K562 (cell line): ENCODE data around the gene VWA8. TPM values are rescaled to one million over a fixed set of nuclear protein-coding genes. Genes with fewer than 3 reads are reported as not detected.

Experiments
- ATAC-seq: fragments of 200-7000 bp; cut with Tn5 transposase; 3 replicates; pipeline ENCODE4 v1.9.1; 2020; ENCODE audit warnings: moderate library complexity
- BruUV-seq: library from RNA; stranded (reverse); fragments of 400-500 nt; replicated peaks from 2 replicates; lab custom pipeline; 2021; lab: Mats Ljungman, UMichigan
- CTCF ChIA-PET: fragments of 300-600 bp; formaldehyde crosslinking; extraction: SDS; loops from one replicate; lab custom pipeline; 2021; ENCODE audit warnings: low intra/inter-chr PET ratio; lab: Yijun Ruan, JAX
- POLR2A ChIA-PET: fragments of 300-600, 350-650 bp; sonication (Branson Sonifier 250); formaldehyde crosslinking; extraction: SDS; loops from one replicate; lab custom pipeline; 2021; ENCODE audit warnings: antibody characterized with exemption, inconsistent platforms; lab: Yijun Ruan, JAX
- DNase-seq, 4 experiments: peaks; one replicate each; pipeline versions ENCODE4 v3.0.0 to v3.0.0-alpha.2; 2011 to 2018; ENCODE audit warnings: low spot score in 3 of 4, mixed read lengths in 3 of 4; ENCODE audit errors: extremely low read depth in 1 of 4
- FAIRE-seq: peaks from 2 replicates; lab custom pipeline; 2011; peaks lifted over from hg19 to GRCh38; lab: Jason Lieb, UNC
- H2AFZ ChIP-seq: 2 replicates; pipeline ENCODE4 v1.6.0; 2011; ENCODE audit warnings: low read depth, low read length, control low read depth, inconsistent platforms
- H3K27ac ChIP-seq: fragments of 200-600 bp; 3 replicates; pipeline ENCODE4 v1.8.0; 2011; ENCODE audit warnings: low read depth, mild to moderate bottlenecking, control low read depth, inconsistent platforms, low read length, moderate library complexity, mixed read lengths; ENCODE audit errors: extremely low read depth
- H3K27me3 ChIP-seq, 2 experiments: fragments of 300-600 bp in 1 of 2; 2 replicates in 1 of 2; 3 replicates in 1 of 2; pipeline versions ENCODE4 v1.6.0 to v1.8.0; 2011; ENCODE audit warnings: inconsistent platforms in 2 of 2, low read length in 2 of 2, mild to moderate bottlenecking in 1 of 2, mixed read lengths in 1 of 2, moderate library complexity in 1 of 2; ENCODE audit not compliant: control insufficient read depth in 2 of 2, insufficient read depth in 2 of 2
- H3K36me3 ChIP-seq: fragments of 300-600 bp; 3 replicates; pipeline ENCODE4 v1.8.0; 2011; ENCODE audit warnings: mild to moderate bottlenecking, low read length, inconsistent platforms; ENCODE audit not compliant: control insufficient read depth, insufficient read depth
- H3K4me1 ChIP-seq, 2 experiments: fragments of 200-600 bp in 1 of 2; replicated peaks in 1 of 2; 2 replicates in 1 of 2; 3 replicates in 1 of 2; pipeline versions ENCODE4 v1.5.1 to v1.8.0; 2011; ENCODE audit warnings: inconsistent platforms in 2 of 2, low read length in 2 of 2, mild to moderate bottlenecking in 1 of 2, mixed read lengths in 1 of 2, moderate library complexity in 1 of 2; ENCODE audit not compliant: control insufficient read depth in 2 of 2, insufficient read depth in 2 of 2
- H3K4me2 ChIP-seq: 2 replicates; pipeline ENCODE4 v1.6.1; 2011; ENCODE audit warnings: low read length, control low read depth, inconsistent platforms, mixed read lengths; ENCODE audit not compliant: insufficient read depth
- H3K4me3 ChIP-seq: fragments of 200-600 bp; sonication (generic), shearing (Covaris generic); 2 replicates; pipeline ENCODE4 v1.5.1; 2016; ENCODE audit warnings: control low read depth, inconsistent platforms
- H3K79me2 ChIP-seq: fragments of 200-600 bp; 3 replicates; pipeline ENCODE4 v1.8.0; 2011; ENCODE audit warnings: low read length, inconsistent platforms; ENCODE audit not compliant: control insufficient read depth, insufficient read depth
- H3K9ac ChIP-seq, 2 experiments: 2 replicates each; pipeline versions ENCODE4 v1.6.0 to v1.6.1; 2011; ENCODE audit warnings: low read depth in 2 of 2, low read length in 2 of 2, control low read depth in 1 of 2, inconsistent platforms in 1 of 2, mild to moderate bottlenecking in 1 of 2, mixed read lengths in 1 of 2; ENCODE audit not compliant: insufficient read depth in 1 of 2
- H3K9me1 ChIP-seq: one replicate; pipeline ENCODE4 v1.6.0; 2011; ENCODE audit warnings: inconsistent platforms, mild to moderate bottlenecking, low read length, moderate library complexity; ENCODE audit not compliant: control insufficient read depth, insufficient read depth
- H3K9me3 ChIP-seq: replicated peaks from 2 replicates; pipeline ENCODE4 v1.5.1; 2011; ENCODE audit warnings: low read depth, low read length, inconsistent platforms; ENCODE audit not compliant: control insufficient read depth, insufficient read depth
- H4K20me1 ChIP-seq: replicated peaks from 2 replicates; pipeline ENCODE4 v1.6.1; 2011; ENCODE audit warnings: low read length, inconsistent platforms, mixed read lengths; ENCODE audit not compliant: control insufficient read depth, insufficient read depth
- ATF7 ChIP-seq: fragments of 450-650 bp; IDR thresholded peaks from 2 replicates; pipeline ENCODE4 v1.7.1; 2014; ENCODE audit warnings: mild to moderate bottlenecking, moderate library complexity
- CHCHD3 ChIP-seq: fragments of 250-450 bp; sonication (Bioruptor Pico); IDR thresholded peaks from 2 replicates; pipeline ENCODE4 v2.1.2; 2022; ENCODE audit warnings: mild to moderate bottlenecking
- HMGN3 ChIP-seq: IDR thresholded peaks from 2 replicates; pipeline ENCODE4 v1.6.1; 2011; ENCODE audit warnings: borderline replicate concordance, low read depth, mild to moderate bottlenecking, mixed read lengths, low read length; ENCODE audit not compliant: insufficient read length; ENCODE audit errors: extremely low read depth
- KAT8 ChIP-seq: fragments of 450-650 bp; IDR thresholded peaks from 2 replicates; pipeline ENCODE4 v1.6.1; 2016; ENCODE audit warnings: low read depth, mild to moderate bottlenecking
- MAFF ChIP-seq: IDR thresholded peaks from 2 replicates; pipeline ENCODE4 v1.6.1; 2012; ENCODE audit warnings: low read length, improper control_type of control experiment
- MCM3 ChIP-seq: fragments of 450-650 bp; IDR thresholded peaks from 2 replicates; pipeline ENCODE4 v1.6.1; 2016
- MCM7 ChIP-seq, 2 experiments: fragments of 450-650 bp; IDR thresholded peaks; 2 replicates each; pipeline ENCODE4 v1.6.1; 2016 to 2018
- MEIS2 ChIP-seq: fragments of 450-650 bp; IDR thresholded peaks from 2 replicates; pipeline ENCODE4 v1.6.1; 2014; ENCODE audit warnings: mild to moderate bottlenecking; ENCODE audit not compliant: partially characterized antibody
- NCOA1 ChIP-seq: fragments of 450-650 bp; IDR thresholded peaks from 2 replicates; pipeline ENCODE4 v1.6.1; 2016; ENCODE audit warnings: low read depth
- TSC22D4 ChIP-seq: fragments of 450-650 bp; IDR thresholded peaks from 2 replicates; pipeline ENCODE4 v1.6.1; 2016; ENCODE audit warnings: missing genetic modification characterization, missing biosample characterization, control low read depth
- ZBTB7A ChIP-seq: IDR thresholded peaks from 2 replicates; pipeline ENCODE4 v1.6.1; 2011; ENCODE audit warnings: low read depth, mild to moderate bottlenecking, low read length, moderate library complexity, borderline replicate concordance; ENCODE audit not compliant: control insufficient read depth
- ZNF778 ChIP-seq: fragments of 450-650 bp; formaldehyde crosslinking; IDR thresholded peaks from 2 replicates; pipeline ENCODE4 v1.4.0; 2020; ENCODE audit warnings: mild to moderate bottlenecking, moderate library complexity
- WGBS: fragments of 100-300 bp; shearing (Covaris generic); methylation state at CpG from one replicate; pipeline ENCODE4 v1.1.6; 2016; ENCODE audit warnings: low coverage, mixed read lengths; ENCODE audit not compliant: insufficient coverage; ENCODE audit errors: missing lambda C conversion rate; 5-methylcytosine and 5-hydroxymethylcytosine counted together
- in situ Hi-C: fragments of 300-500 bp; cut with MboI; formaldehyde crosslinking; loops from 4 replicates; pipeline ENCODE4 v1.15.0; 2018; ENCODE audit warnings: inconsistent platforms, mixed read lengths
- intact Hi-C: fragments of 100-400 bp; cut with micrococcal nuclease; formaldehyde crosslinking; loops from 2 replicates; pipeline ENCODE4 v1.14.2; 2022
- polyA plus RNA-seq, 8 experiments: library from polyadenylated mRNA; depleted of rRNA in 4 of 8; stranded (reverse) in 5 of 8; unstranded in 3 of 8; fragments of >200 nt; fragmentation: Nextera tagmentation in 2 of 8; fragmentation: Illumina TruSeq in 1 of 8; extraction: Ambion mirVana in 2 of 8; extraction: Trizol in 1 of 8; gene quantifications; 2 replicates each; pipeline versions ENCODE4 v1.2.1 to v1.2.3, GENCODE V29; 2011 to 2014; ENCODE audit warnings: inconsistent platforms in 1 of 8, missing spikeins in 1 of 8
- total RNA-seq, 7 experiments: library from RNA; depleted of rRNA in 6 of 7; stranded (reverse); fragments of >200 nt in 6 of 7; fragmentation: Illumina TruSeq in 2 of 7; extraction: Trizol in 2 of 7; gene quantifications; 2 replicates each; pipeline versions ENCODE4 v1.2.1 to v1.2.3, GENCODE V29; 2011 to 2021; ENCODE audit warnings: low replicate concordance in 1 of 7
- TF ChIP-seq, protein P1 (sequence below): fragments of 450-650 bp; formaldehyde crosslinking; IDR thresholded peaks from 2 replicates; pipeline ENCODE4 v1.4.0; 2020; ENCODE audit warnings: mild to moderate bottlenecking, moderate library complexity
- TF ChIP-seq, protein P2 (sequence below): fragments of 250-450 bp; sonication (Bioruptor Pico); IDR thresholded peaks from 2 replicates; pipeline ENCODE4 v1.4.0; 2020; ENCODE audit warnings: borderline replicate concordance
- TF ChIP-seq, protein P3 (sequence below): sonication (generic); formaldehyde crosslinking; IDR thresholded peaks from 2 replicates; pipeline ENCODE4 v1.8.1; 2023; ENCODE audit warnings: mild to moderate bottlenecking, missing genetic modification reagents

Gene VWA8
- total and polyA plus RNA-seq, 9 of the 15 experiments (the other 6 are each of a cell fraction or from before 2014, with no cell fraction given): 2.1 to 18.5 (median 13.3) TPM

DNA sequence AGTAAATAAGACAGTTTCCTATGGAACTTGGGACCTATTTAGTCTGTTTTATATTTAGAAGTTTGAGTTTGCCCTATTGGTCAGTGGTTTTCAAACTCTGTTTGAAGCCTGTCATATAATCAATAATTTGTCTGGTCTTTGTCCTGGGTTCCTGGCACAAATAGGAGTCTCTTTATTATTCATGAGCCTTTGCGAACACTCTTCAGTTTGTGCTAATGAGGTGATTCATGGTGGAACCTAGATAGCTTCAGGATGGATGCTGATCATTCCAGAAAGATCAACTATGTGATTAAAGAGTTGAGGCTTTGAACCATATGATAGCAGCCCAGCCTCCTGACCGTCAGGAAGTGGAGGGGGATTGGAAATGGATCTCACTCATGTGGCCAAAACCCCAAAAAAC is 10.0 kb upstream of the VWA8 start:
- no peaks in the 10 kb centered on the region for H3K79me2 ChIP-seq
- H3K4me1 ChIP-seq: no peaks in the 10 kb centered on the region; a peak in 1 of 5 replicates
- ChIA-PET CTCF (no interaction called here), POLR2A (no interaction called here)
- H3K27me3 ChIP-seq: no peaks in the 10 kb centered on the region
- FAIRE-seq: no peak
- no peaks in the 10 kb centered on the region for H4K20me1 ChIP-seq
- H3K9me1 ChIP-seq: no peaks in the 10 kb centered on the region
- intact Hi-C loops (no loop called here), in situ Hi-C loops (no loop called here)
- no peak overlapping the region for H3K4me3 ChIP-seq
- WGBS: 80% methylated on average over 1 of the region's 2 CpGs
- H2AFZ ChIP-seq: 0 out of 2 replicates have a peak overlapping the region, but pooled peaks have one; percentile 19
- no TSS peak for BruUV-seq
- no peak for DNase-seq
- no peak overlapping the region for H3K9ac ChIP-seq
- H3K36me3 ChIP-seq: no peaks in the 10 kb centered on the region
- ATAC-seq: no peak
- no peak overlapping the region for H3K4me2 ChIP-seq
- H3K9me3 ChIP-seq: no peaks in the 10 kb centered on the region
- no peak overlapping the region for H3K27ac ChIP-seq
- TF ChIP-seq ZNF778: no peak
- no peak for TF ChIP-seq ATF7
- TF ChIP-seq, protein P1, sequence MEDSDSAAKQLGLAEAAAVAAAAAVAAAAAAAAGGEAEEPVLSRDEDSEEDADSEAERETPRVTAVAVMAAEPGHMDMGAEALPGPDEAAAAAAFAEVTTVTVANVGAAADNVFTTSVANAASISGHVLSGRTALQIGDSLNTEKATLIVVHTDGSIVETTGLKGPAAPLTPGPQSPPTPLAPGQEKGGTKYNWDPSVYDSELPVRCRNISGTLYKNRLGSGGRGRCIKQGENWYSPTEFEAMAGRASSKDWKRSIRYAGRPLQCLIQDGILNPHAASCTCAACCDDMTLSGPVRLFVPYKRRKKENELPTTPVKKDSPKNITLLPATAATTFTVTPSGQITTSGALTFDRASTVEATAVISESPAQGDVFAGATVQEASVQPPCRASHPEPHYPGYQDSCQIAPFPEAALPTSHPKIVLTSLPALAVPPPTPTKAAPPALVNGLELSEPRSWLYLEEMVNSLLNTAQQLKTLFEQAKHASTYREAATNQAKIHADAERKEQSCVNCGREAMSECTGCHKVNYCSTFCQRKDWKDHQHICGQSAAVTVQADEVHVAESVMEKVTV: no peak
- TF ChIP-seq MCM7 (IDR thresholded peaks at IDR 0.05): no peak
- no peak for TF ChIP-seq KAT8
- TF ChIP-seq NCOA1: no peak
- no peak for TF ChIP-seq TSC22D4 (tag)
- TF ChIP-seq MAFF: no peak
- TF ChIP-seq MEIS2: no peak
- TF ChIP-seq MCM3: no peak
- TF ChIP-seq, protein P2, sequence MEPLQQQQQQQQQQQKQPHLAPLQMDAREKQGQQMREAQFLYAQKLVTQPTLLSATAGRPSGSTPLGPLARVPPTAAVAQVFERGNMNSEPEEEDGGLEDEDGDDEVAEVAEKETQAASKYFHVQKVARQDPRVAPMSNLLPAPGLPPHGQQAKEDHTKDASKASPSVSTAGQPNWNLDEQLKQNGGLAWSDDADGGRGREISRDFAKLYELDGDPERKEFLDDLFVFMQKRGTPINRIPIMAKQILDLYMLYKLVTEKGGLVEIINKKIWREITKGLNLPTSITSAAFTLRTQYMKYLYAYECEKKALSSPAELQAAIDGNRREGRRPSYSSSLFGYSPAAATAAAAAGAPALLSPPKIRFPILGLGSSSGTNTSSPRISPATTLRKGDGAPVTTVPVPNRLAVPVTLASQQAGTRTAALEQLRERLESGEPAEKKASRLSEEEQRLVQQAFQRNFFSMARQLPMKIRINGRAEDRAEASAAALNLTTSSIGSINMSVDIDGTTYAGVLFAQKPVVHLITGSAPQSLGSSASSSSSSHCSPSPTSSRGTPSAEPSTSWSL (CRISPR knock-in tag): no peak
- no peak for TF ChIP-seq ZBTB7A
- TF ChIP-seq HMGN3: no peak
- TF ChIP-seq CHCHD3 (CRISPR knock-in tag): no peak
- TF ChIP-seq, protein P3, sequence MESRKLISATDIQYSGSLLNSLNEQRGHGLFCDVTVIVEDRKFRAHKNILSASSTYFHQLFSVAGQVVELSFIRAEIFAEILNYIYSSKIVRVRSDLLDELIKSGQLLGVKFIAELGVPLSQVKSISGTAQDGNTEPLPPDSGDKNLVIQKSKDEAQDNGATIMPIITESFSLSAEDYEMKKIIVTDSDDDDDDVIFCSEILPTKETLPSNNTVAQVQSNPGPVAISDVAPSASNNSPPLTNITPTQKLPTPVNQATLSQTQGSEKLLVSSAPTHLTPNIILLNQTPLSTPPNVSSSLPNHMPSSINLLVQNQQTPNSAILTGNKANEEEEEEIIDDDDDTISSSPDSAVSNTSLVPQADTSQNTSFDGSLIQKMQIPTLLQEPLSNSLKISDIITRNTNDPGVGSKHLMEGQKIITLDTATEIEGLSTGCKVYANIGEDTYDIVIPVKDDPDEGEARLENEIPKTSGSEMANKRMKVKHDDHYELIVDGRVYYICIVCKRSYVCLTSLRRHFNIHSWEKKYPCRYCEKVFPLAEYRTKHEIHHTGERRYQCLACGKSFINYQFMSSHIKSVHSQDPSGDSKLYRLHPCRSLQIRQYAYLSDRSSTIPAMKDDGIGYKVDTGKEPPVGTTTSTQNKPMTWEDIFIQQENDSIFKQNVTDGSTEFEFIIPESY: no peak
